Measurements from ENCODE around the gene ERF. TPM values are rescaled to one million over a fixed set of nuclear protein-coding genes. Genes with fewer than 3 reads are reported as not detected.
"Not testable (repeated sequence)": the region's sequence is repeated elsewhere in the genome, so short reads cannot be mapped to it uniquely, and the experiment has no call there.

The ERF gene
- total and polyA plus RNA-seq, 2 donors from 2014 or later: 31.1 to 61.2 TPM

DNA sequence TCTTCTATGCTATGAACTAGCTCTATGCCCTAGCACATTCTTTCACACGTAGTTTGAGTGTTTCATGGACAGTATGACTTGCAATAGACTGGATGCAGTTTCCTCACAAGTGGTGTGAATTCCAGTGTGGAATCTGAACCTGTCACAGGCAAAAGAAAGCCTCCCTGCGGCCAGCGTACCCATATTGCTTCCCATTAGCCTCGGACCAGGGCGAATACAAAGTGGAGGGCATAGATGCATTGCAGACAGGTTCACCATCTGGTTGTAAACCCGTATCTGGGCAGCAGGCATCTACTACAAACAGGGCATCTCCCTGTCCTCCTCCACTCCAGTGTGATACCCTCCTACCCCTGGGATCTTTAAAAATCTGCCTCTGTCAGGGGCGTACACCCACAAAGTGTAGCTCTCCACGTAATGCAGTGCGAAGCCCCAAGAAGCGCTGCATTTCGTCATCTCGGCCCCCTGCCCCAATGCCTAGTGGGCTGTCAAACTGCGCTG lies 12.8 kb upstream of the ERF start:
- H3K4me1 ChIP-seq (ENCODE audit: control insufficient read depth in 2 of 3, insufficient read depth in 2 of 3, low read depth in 1 of 3, low read length in 3 of 3): peaks cover 3 to 21% (median 12%) of the 10 kb centered on the region in 3 donors
- DNase-seq: peak in 2 of 5 donors; percentile 65
- H3K36me3 ChIP-seq (ENCODE audit: control insufficient read depth in 2 of 3, insufficient read depth in 3 of 3, low read length in 3 of 3): no peaks in the 10 kb centered on the region
- H3K9ac ChIP-seq (ENCODE audit: low read length in 3 of 3): peak overlapping the region; percentile 34 to 93 (median 65)
- no peak for FAIRE-seq
- intact Hi-C loops (cut with DNase I): no loop called here
- H3K9me3 ChIP-seq (ENCODE audit: control insufficient read depth in 2 of 3, insufficient read depth in 1 of 3, low read length in 3 of 3): no peaks in the 10 kb centered on the region
- TF ChIP-seq, protein P1, sequence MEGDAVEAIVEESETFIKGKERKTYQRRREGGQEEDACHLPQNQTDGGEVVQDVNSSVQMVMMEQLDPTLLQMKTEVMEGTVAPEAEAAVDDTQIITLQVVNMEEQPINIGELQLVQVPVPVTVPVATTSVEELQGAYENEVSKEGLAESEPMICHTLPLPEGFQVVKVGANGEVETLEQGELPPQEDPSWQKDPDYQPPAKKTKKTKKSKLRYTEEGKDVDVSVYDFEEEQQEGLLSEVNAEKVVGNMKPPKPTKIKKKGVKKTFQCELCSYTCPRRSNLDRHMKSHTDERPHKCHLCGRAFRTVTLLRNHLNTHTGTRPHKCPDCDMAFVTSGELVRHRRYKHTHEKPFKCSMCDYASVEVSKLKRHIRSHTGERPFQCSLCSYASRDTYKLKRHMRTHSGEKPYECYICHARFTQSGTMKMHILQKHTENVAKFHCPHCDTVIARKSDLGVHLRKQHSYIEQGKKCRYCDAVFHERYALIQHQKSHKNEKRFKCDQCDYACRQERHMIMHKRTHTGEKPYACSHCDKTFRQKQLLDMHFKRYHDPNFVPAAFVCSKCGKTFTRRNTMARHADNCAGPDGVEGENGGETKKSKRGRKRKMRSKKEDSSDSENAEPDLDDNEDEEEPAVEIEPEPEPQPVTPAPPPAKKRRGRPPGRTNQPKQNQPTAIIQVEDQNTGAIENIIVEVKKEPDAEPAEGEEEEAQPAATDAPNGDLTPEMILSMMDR (IDR thresholded peaks at IDR 0.05; ENCODE audit: borderline replicate concordance, extremely low read depth, insufficient read depth): no peak
- peak overlapping the region; percentile 80 to 92 (median 89) for H3K4me3 ChIP-seq (ENCODE audit: low read length in 3 of 3)
- no peaks in the 10 kb centered on the region for H3K27me3 ChIP-seq (ENCODE audit: control insufficient read depth, insufficient read depth, low read length)
- peak overlapping the region; percentile 40 to 81 for H3K27ac ChIP-seq (ENCODE audit: low read depth in 2 of 2, low read length in 2 of 2)

DNA sequence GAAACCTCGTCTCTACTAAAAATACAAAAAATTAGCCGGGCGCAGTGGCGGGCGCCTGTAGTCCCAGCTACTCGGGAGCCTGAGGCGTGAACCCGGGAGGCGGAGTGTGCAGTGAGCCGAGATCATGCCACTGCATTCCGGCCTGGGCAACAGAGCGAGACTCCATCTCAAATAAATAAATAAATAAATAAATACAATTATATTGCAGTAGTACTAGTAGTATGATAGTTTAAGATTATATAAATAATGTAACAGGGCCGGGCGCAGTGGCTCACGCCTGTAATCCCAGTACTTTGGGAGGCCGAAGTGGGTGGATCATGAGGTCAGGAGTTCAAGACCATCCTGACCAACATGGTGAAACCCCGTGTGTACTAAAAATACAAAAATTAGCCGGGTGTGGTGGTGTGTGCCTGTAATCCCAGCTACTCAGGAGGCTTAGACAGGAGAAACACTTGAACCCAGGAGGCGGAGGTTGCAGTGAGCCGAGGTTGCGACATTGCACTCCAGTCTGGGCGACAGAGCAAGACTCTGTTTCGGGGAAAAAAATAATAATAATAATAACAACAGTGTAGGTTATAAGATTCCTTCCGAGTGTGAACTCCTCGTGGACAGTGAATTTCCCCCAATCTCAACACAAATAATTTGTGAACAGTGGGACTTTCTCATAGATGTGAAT lies 12.1 kb upstream of the ERF start:
- peak in 1 of 5 donors; percentile 50 for DNase-seq
- H3K4me3 ChIP-seq (ENCODE audit: low read length in 3 of 3); H3K36me3 ChIP-seq (ENCODE audit: control insufficient read depth in 2 of 3, insufficient read depth in 3 of 3, low read length in 3 of 3); H3K9ac ChIP-seq (ENCODE audit: low read length in 3 of 3); H3K9me3 ChIP-seq (ENCODE audit: control insufficient read depth in 2 of 3, insufficient read depth in 1 of 3, low read length in 3 of 3); H3K27ac ChIP-seq (ENCODE audit: low read depth in 2 of 2, low read length in 2 of 2); H3K27me3 ChIP-seq (ENCODE audit: control insufficient read depth, insufficient read depth, low read length); intact Hi-C loops (cut with DNase I); FAIRE-seq: not testable (repeated sequence)
- H3K4me1 ChIP-seq (ENCODE audit: control insufficient read depth in 2 of 3, insufficient read depth in 2 of 3, low read depth in 1 of 3, low read length in 3 of 3): peaks cover 3 to 21% (median 12%) of the 10 kb centered on the region in 3 donors

DNA sequence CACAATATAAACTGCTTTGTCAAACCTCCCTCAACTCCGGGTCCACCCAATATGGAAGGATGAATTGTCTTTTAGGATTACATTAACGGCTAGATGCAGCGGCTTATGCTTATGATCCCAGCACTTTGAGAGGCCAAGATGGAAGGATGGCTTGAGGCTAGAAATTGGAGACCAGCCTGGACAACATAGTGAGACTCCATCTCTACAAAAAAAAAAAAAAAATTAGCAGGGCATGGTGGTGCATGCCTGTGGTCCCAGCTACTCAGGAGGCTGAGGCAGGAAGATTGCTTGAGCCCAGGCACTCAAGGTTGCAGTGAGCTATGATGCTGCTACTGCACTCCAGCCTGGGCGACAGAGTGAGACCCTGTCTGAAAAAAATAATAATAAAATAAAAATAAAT lies 11.2 kb upstream of the ERF start:
- H3K36me3 ChIP-seq (ENCODE audit: control insufficient read depth in 2 of 3, insufficient read depth in 3 of 3, low read length in 3 of 3); FAIRE-seq; H3K27ac ChIP-seq (ENCODE audit: low read depth in 2 of 2, low read length in 2 of 2); H3K9ac ChIP-seq (ENCODE audit: low read length in 3 of 3); DNase-seq; intact Hi-C loops (cut with DNase I); H3K4me3 ChIP-seq (ENCODE audit: low read length in 3 of 3); H3K27me3 ChIP-seq (ENCODE audit: control insufficient read depth, insufficient read depth, low read length); H3K9me3 ChIP-seq (ENCODE audit: control insufficient read depth in 2 of 3, insufficient read depth in 1 of 3, low read length in 3 of 3): not testable (repeated sequence)
- peaks cover 3 to 16% (median 6%) of the 10 kb centered on the region in 3 donors for H3K4me1 ChIP-seq (ENCODE audit: control insufficient read depth in 2 of 3, insufficient read depth in 2 of 3, low read depth in 1 of 3, low read length in 3 of 3)

DNA sequence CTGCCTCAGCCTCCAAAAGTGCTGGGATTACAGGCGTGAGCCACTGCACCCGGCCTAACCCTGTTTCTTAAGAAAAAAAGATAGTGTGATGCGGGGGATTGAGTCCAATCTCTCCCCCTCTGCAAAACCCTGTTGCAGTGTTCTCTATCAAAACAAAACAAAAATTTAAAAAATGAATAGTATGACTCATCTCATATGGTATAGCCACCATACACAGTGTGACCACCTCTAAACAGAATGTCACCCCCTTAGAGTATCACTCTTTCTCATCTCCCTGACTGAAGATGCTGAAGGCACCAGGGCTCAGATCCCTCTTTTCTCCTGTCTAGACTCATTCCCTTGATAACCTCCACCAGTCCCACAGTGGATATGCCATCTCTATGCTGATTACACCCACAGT lies 6.8 kb upstream of the ERF start:
- no peak for FAIRE-seq

DNA sequence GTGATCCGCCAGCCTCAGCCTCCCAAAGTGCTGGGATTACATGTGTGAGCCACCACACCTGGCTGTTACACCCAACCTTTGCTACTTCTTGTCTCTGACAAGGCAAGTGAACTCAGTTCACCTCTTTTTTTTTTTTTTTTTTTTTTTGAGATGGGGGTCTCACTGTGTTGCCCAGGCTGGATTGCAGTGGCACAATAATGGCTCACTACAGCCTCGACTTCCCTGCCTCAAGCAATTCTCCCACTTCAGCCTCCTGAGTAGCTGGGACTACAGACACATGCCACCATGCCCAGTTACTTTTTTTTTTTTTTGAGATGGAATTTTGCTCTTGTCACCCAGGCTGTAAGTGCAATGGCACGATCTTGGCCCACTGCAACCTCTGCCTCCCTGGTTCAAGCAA lies 2.9 kb upstream of the ERF start:
- FAIRE-seq; H3K4me1 ChIP-seq (ENCODE audit: control insufficient read depth in 2 of 3, insufficient read depth in 2 of 3, low read depth in 1 of 3, low read length in 3 of 3); intact Hi-C loops (cut with DNase I); H3K9me3 ChIP-seq (ENCODE audit: control insufficient read depth in 2 of 3, insufficient read depth in 1 of 3, low read length in 3 of 3); H3K27ac ChIP-seq (ENCODE audit: low read depth in 2 of 2, low read length in 2 of 2); H3K36me3 ChIP-seq (ENCODE audit: control insufficient read depth in 2 of 3, insufficient read depth in 3 of 3, low read length in 3 of 3); DNase-seq; H3K4me3 ChIP-seq (ENCODE audit: low read length in 3 of 3); H3K9ac ChIP-seq (ENCODE audit: low read length in 3 of 3); H3K27me3 ChIP-seq (ENCODE audit: control insufficient read depth, insufficient read depth, low read length): not testable (repeated sequence)

More for the DNA sequence above, 6.8 kb upstream of the ERF start:
- no peaks in the 10 kb centered on the region for H3K4me1 ChIP-seq (ENCODE audit: control insufficient read depth in 2 of 3, insufficient read depth in 2 of 3, low read depth in 1 of 3, low read length in 3 of 3)
- no peaks in the 10 kb centered on the region for H3K9me3 ChIP-seq (ENCODE audit: control insufficient read depth in 2 of 3, insufficient read depth in 1 of 3, low read length in 3 of 3)
- intact Hi-C loops (cut with DNase I): no loop called here
- DNase-seq: no peak
- H3K27ac ChIP-seq (ENCODE audit: low read depth in 2 of 2, low read length in 2 of 2): no peak overlapping the region
- H3K4me3 ChIP-seq (ENCODE audit: low read length in 3 of 3): no peak overlapping the region
- TF ChIP-seq, protein P1 (IDR thresholded peaks at IDR 0.05; ENCODE audit: borderline replicate concordance, extremely low read depth, insufficient read depth): no peak
- H3K36me3 ChIP-seq (ENCODE audit: control insufficient read depth in 2 of 3, insufficient read depth in 3 of 3, low read length in 3 of 3): no peaks in the 10 kb centered on the region
- H3K27me3 ChIP-seq (ENCODE audit: control insufficient read depth, insufficient read depth, low read length): no peaks in the 10 kb centered on the region
- no peak overlapping the region for H3K9ac ChIP-seq (ENCODE audit: low read length in 3 of 3)

Data from kidney (tissue), 14 donors.